Transverse colon (tissue), 4 donors: ENCODE results near the gene TTC23L. TPM values are rescaled to one million over a fixed set of nuclear protein-coding genes. Genes with fewer than 3 reads are reported as not detected.

ENCODE experiments used
- DNase-seq: peaks from one replicate; pipeline ENCODE4 v3.0.0-alpha.2; 2019
- H3K27ac ChIP-seq, 4 donors: fragments of 200-600 bp; sonication (generic); 2 replicates each; pipeline ENCODE4 v1.5.1; 2016 to 2018; ENCODE audit warnings: inconsistent platforms in 4 of 4
- H3K27me3 ChIP-seq: fragments of 200-600 bp; sonication (generic); 2 replicates; pipeline ENCODE4 v1.5.1; 2017; ENCODE audit warnings: inconsistent platforms
- H3K36me3 ChIP-seq, 4 donors: fragments of 200-600 bp; sonication (generic); 2 replicates each; pipeline ENCODE4 v1.5.1; 2017 to 2019; ENCODE audit warnings: inconsistent platforms in 4 of 4
- H3K4me1 ChIP-seq, 4 donors: fragments of 200-600 bp; sonication (generic); 2 replicates each; pipeline ENCODE4 v1.5.1; 2017 to 2020; ENCODE audit warnings: inconsistent platforms in 4 of 4
- H3K4me3 ChIP-seq, 4 donors: fragments of 200-600 bp; sonication (generic); 1 replicate in 1 of 4; 2 replicates in 3 of 4; pipeline versions ENCODE4 v1.5.1 to v1.6.1; 2017 to 2019; ENCODE audit warnings: inconsistent platforms in 4 of 4
- H3K9me3 ChIP-seq, 2 donors: fragments of 200-600 bp; sonication (generic); 2 replicates each; pipeline ENCODE4 v1.5.1; 2017 to 2019; ENCODE audit warnings: inconsistent platforms in 2 of 2
- EP300 ChIP-seq: sonication (generic); formaldehyde crosslinking; IDR thresholded peaks from one replicate; pipeline ENCODE4 v1.6.1; 2017; ENCODE audit warnings: antibody characterized with exemption, low read depth
- POLR2A ChIP-seq: fragments of 450-650 bp; IDR thresholded peaks from one replicate; pipeline ENCODE4 v1.6.1; 2016; ENCODE audit warnings: antibody characterized with exemption, mild to moderate bottlenecking, moderate library complexity
- POLR2AphosphoS5 ChIP-seq, 3 donors: sonication (generic); formaldehyde crosslinking; IDR thresholded peaks; one replicate each; pipeline ENCODE4 v1.6.1; 2016; ENCODE audit warnings: antibody characterized with exemption in 3 of 3
- WGBS, 2 donors: methylation state at CpG; one replicate each; pipeline ENCODE4 v1.1.5; 2018; ENCODE audit warnings: low coverage in 1 of 2; 5-methylcytosine and 5-hydroxymethylcytosine counted together
- in situ Hi-C, 4 donors: fragments of 200-750 bp; cut with MboI; loops; one replicate each; pipeline versions ENCODE4 v1.15.0 to v1.15.1; 2017; ENCODE audit warnings: low sequenced_read_pairs in 3 of 4, low pct_ligation_motif_present in 1 of 4, low pct_unique_long_range_greater_than_20kb in 1 of 4
- intact Hi-C: fragments of 100-400 bp; cut with DNase I; formaldehyde crosslinking; loops from one replicate; pipeline ENCODE4 v1.15.1; 2023; ENCODE audit warnings: low total_unique reads
- total RNA-seq, 4 donors: library from RNA; depleted of rRNA; stranded (reverse); fragments of >200 nt; gene quantifications; one replicate each; pipeline ENCODE4 v1.1.0, GENCODE V29; 2016
- TF ChIP-seq, protein P1 (sequence below), 5 experiments: fragments of 200-600 bp in 3 of 5; fragments of 450-650 bp in 2 of 5; sonication (generic) in 3 of 5; IDR thresholded peaks; 1 replicate in 2 of 5; 2 replicates in 3 of 5; pipeline ENCODE4 v1.5.1; 2016 to 2017; ENCODE audit warnings: antibody characterized with exemption in 5 of 5, inconsistent platforms in 3 of 5, mild to moderate bottlenecking in 2 of 5, moderate library complexity in 1 of 5

The TTC23L gene
- total RNA-seq, 4 donors from 2014 or later = 0.27 to 0.32 TPM; not detected in 2

DNA sequence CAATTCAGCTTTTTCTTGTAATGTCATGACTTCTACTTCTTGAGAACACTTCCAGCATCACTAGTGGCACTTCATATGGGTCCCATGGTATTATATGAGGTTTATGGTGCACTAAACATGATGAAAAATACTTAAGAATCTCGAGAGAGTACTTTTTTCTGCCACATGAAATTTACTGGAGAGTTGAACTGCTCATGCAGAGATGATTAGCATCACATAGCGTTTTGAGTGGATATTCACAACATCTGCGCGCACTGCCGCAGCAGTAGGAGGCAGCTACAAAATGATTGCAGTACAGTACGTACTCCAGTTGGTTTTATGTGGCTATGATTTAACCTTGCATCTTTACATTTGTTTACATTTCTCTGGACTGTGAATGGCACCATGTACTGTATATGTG lies 61.7 kb downstream of the TTC23L start:
- no peaks in the 10 kb centered on the region for H3K4me1 ChIP-seq
- no peaks in the 10 kb centered on the region for H3K27me3 ChIP-seq
- TF ChIP-seq, protein P1, sequence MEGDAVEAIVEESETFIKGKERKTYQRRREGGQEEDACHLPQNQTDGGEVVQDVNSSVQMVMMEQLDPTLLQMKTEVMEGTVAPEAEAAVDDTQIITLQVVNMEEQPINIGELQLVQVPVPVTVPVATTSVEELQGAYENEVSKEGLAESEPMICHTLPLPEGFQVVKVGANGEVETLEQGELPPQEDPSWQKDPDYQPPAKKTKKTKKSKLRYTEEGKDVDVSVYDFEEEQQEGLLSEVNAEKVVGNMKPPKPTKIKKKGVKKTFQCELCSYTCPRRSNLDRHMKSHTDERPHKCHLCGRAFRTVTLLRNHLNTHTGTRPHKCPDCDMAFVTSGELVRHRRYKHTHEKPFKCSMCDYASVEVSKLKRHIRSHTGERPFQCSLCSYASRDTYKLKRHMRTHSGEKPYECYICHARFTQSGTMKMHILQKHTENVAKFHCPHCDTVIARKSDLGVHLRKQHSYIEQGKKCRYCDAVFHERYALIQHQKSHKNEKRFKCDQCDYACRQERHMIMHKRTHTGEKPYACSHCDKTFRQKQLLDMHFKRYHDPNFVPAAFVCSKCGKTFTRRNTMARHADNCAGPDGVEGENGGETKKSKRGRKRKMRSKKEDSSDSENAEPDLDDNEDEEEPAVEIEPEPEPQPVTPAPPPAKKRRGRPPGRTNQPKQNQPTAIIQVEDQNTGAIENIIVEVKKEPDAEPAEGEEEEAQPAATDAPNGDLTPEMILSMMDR (IDR thresholded peaks at IDR 0.05) = no peak
- TF ChIP-seq POLR2A (no peak), EP300 (no peak), POLR2AphosphoS5 (IDR thresholded peaks at IDR 0.05) (no peak)
- no peaks in the 10 kb centered on the region for H3K36me3 ChIP-seq
- no peak overlapping the region for H3K4me3 ChIP-seq
- in situ Hi-C loops (loop anchor here (5.0 to 25.0 kb wide), 5 partner anchors 376 to 1463 kb away; partner anchors contain the start of genes AMACR (in 2 of the 4) and TARS1 (in 2 of the 4)), intact Hi-C loops (no loop called here)
- WGBS, 2 donors = 85 to 98% methylated on average over 5 to 6 of the region's 6 CpGs
- H3K9me3 ChIP-seq = no peaks in the 10 kb centered on the region
- H3K27ac ChIP-seq = no peak overlapping the region
- DNase-seq = no peak

DNA sequence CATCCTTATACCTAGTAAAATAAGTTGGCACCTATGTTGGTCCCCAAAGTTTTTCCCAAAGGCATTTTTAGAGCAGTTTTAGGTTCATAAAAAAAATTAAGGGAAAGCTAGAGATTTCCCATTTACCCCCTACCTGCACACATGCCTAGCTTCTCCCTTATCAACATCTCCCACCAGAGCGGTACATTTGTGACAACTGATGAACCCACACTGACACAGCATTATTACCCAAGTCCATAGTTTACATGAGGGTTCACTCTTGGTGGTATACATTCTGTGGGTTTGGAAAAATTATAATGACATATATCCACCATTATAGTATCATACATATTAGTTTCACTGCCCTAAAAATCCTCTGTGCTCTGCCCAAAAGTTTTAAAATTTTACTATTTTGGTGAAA lies 64.3 kb downstream of the TTC23L start:
- H3K4me1 ChIP-seq = no peaks in the 10 kb centered on the region
- 88 to 100% methylated on average over 1 of the region's 1 CpG for WGBS, 2 donors
- no peaks in the 10 kb centered on the region for H3K27me3 ChIP-seq
- in situ Hi-C loops (loop anchor here (5.0 to 25.0 kb wide), 5 partner anchors 378 to 1466 kb away; partner anchors contain the start of genes AMACR (in 2 of the 4) and TARS1 (in 2 of the 4)), intact Hi-C loops (no loop called here)
- H3K36me3 ChIP-seq = peaks cover 0 to under 1% (median 0%) of the 10 kb centered on the region in 4 donors
- H3K27ac ChIP-seq = no peak overlapping the region
- no peak overlapping the region for H3K4me3 ChIP-seq
- TF ChIP-seq POLR2A = no peak
- TF ChIP-seq EP300 = no peak
- TF ChIP-seq, protein P1 (IDR thresholded peaks at IDR 0.05) = no peak
- TF ChIP-seq POLR2AphosphoS5 (IDR thresholded peaks at IDR 0.05) = no peak
- H3K9me3 ChIP-seq = no peaks in the 10 kb centered on the region
- DNase-seq = no peak

DNA sequence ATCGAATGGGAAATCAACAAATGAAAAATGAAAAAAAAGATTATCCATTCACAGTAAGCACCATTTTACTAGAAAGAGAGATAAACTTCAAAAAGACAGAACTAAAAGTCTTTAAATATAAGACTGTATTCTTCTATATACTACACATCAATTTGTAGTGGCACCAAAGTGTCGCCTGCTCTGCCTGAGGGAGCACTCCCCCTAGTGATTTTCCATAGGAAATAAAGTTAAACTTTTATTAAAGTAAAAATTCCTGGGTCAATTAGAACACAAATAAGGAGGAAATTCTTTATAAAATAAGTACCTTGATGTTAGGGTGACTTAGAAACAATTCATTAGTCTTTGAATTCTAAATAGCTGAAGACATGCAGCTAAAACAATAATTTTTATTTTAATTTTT lies 66.6 kb downstream of the TTC23L start:
- peaks cover 0 to 14% (median 0%) of the 10 kb centered on the region in 4 donors for H3K36me3 ChIP-seq
- intact Hi-C loops = no loop called here
- H3K27me3 ChIP-seq = no peaks in the 10 kb centered on the region

DNA sequence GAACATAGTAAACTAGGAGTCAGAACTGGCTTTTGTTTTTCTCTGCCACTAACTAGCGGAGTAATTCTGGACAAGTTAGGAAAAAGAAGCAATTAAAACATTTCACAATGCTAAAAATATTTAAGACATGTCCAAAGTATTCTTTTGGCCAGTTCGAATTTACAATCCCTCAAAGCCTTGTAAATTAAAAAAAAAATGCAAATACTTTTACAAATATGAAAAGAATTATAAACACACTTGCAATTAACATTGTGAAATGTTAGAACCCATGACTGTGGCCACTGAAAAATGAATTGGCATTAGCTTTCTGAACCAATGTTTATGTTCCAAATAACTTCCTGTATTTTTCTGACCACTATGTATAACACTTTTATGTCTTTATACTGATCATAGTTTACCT lies 74.1 kb downstream of the TTC23L start:
- in situ Hi-C loops (loop anchor here in 3 of 4 donors (25.0 kb wide), 2 partner anchors 901 to 1476 kb away; partner anchors contain the start of genes AMACR (in 2 of the 3) and TARS1 (in 2 of the 3)), intact Hi-C loops (no loop called here)
- H3K4me3 ChIP-seq = no peak overlapping the region
- no peak for TF ChIP-seq POLR2A
- TF ChIP-seq POLR2AphosphoS5 (IDR thresholded peaks at IDR 0.05) = peak in 1 of 3 donors; percentile 13
- no peaks in the 10 kb centered on the region for H3K27me3 ChIP-seq
- H3K27ac ChIP-seq = peak overlapping the region in 1 of 4 donors; percentile 13
- H3K9me3 ChIP-seq = no peaks in the 10 kb centered on the region
- 62 to 66% methylated on average over 2 of the region's 2 CpGs for WGBS, 2 donors
- H3K36me3 ChIP-seq = peaks cover 0 to 23% (median 4%) of the 10 kb centered on the region in 4 donors
- DNase-seq = no peak
- H3K4me1 ChIP-seq = peaks cover 23 to 33% (median 26%) of the 10 kb centered on the region in 4 donors

More for the DNA sequence above, 66.6 kb downstream of the TTC23L start:
- Histone ChIP-seq H3K4me1 (no peaks in the 10 kb centered on the region), H3K9me3 (no peaks in the 10 kb centered on the region), H3K27ac (no peak overlapping the region), H3K4me3 (no peak overlapping the region)
- no peak for DNase-seq
- TF ChIP-seq EP300 (no peak), POLR2AphosphoS5 (IDR thresholded peaks at IDR 0.05) (no peak), POLR2A (no peak)
- in situ Hi-C loops = loop anchor here (10.0 to 25.0 kb wide), 4 partner anchors 381 to 1468 kb away; partner anchors contain the start of genes AMACR (in 2 of the 4) and TARS1 (in 2 of the 4)
- WGBS, 2 donors = 83 to 86% methylated on average over 2 of the region's 2 CpGs

DNA sequence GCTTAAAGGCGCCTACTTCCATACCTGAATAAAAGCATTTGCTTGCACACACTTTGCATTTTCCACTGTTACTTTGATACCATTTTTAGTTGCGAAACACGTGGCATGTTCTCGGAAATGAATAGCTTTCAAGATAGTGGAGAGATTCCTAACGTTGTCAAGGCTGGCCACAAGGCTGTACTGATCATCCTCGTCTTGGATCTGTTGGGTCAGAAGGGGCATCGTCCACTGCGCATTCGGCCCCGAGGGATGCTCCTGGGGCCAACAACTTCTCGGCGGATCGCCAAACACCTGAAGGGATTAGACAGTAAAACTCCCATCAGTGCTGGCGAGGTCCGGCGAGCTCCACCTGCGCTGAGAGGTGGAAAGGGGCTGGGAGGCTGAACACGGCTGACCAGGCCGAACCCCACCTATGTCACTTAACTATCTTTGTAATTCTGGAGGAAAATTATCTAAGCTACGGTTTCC lies 75.7 kb downstream of the TTC23L start:
- peaks cover 0 to 16% (median 4%) of the 10 kb centered on the region in 4 donors for H3K36me3 ChIP-seq
- peak overlapping the region; percentile 89 to 96 (median 92) for H3K27ac ChIP-seq
- peaks cover 23 to 33% (median 26%) of the 10 kb centered on the region in 4 donors for H3K4me1 ChIP-seq
- in situ Hi-C loops (loop anchor here in 3 of 4 donors (25.0 kb wide), 2 partner anchors 902 to 1477 kb away; partner anchors contain the start of genes AMACR (in 2 of the 3) and TARS1 (in 2 of the 3)), intact Hi-C loops (no loop called here)
- DNase-seq = peak; percentile 34
- H3K27me3 ChIP-seq = no peaks in the 10 kb centered on the region
- TF ChIP-seq EP300 (no peak), POLR2A (no peak), POLR2AphosphoS5 (IDR thresholded peaks at IDR 0.05) (no peak)
- TF ChIP-seq, protein P1 (IDR thresholded peaks at IDR 0.05) = no peak
- 1 to 10% methylated on average over 5 to 20 of the region's 20 CpGs for WGBS, 2 donors
- no peaks in the 10 kb centered on the region for H3K9me3 ChIP-seq
- peak overlapping the region; percentile 67 to 99 (median 92) for H3K4me3 ChIP-seq
